GM18502 (cell line): ENCODE data around the gene CCZ1B.
"Not testable (repeated sequence)": the region's sequence is repeated elsewhere in the genome, so short reads cannot be mapped to it uniquely, and the experiment has no call there.

Source experiments
- ATAC-seq: cut with Tn5 transposase; IDR thresholded peaks from one replicate; pipeline ENCODE4 v1.9.1; 2021; ENCODE audit warnings: mild to moderate bottlenecking; ENCODE audit not compliant: unreplicated experiment, poor library complexity

CCZ1B gene

GRCh38 chr7:6753964-6754363 lies 72.1 kb downstream of the CCZ1B start, which contains the start of gene RSPH10B2:
TSS of gene RSPH10B2 (plus strand) at chr7:6754103. CDS start at chr7:6757678, 3,575 bp downstream.
- ATAC-seq = not testable (repeated sequence)

- not testable (repeated sequence) for ATAC-seq
Measured at GRCh38 chr7:6750173-6750572, 75.9 kb downstream of the CCZ1B start.

- ATAC-seq = not testable (repeated sequence)
Measured at GRCh38 chr7:6749335-6749734, 76.7 kb downstream of the CCZ1B start.
